Muscle of arm (tissue), 12 donors: Measurements from ENCODE around the gene HSPA12A. TPM values are rescaled to one million over a fixed set of nuclear protein-coding genes. Genes with fewer than 3 reads are reported as not detected.
A peak's percentile ranks its signal among the peaks of the same experiment; 100 is the strongest.

Experiments
- DNase-seq: peaks from one replicate; pipeline ENCODE4 v3.0.0-alpha.2; 2013
- polyA plus RNA-seq, 12 donors: library from polyadenylated mRNA; unstranded; fragments of 120-200 nt; gene quantifications; one replicate each; pipeline ENCODE4 v1.2.1, GENCODE V29; 2013; ENCODE audit not compliant: insufficient read length in 12 of 12

HSPA12A gene
- polyA plus RNA-seq, 12 donors = 4.6 to 14.6 (median 7.4) TPM; not detected in 1

DNA sequence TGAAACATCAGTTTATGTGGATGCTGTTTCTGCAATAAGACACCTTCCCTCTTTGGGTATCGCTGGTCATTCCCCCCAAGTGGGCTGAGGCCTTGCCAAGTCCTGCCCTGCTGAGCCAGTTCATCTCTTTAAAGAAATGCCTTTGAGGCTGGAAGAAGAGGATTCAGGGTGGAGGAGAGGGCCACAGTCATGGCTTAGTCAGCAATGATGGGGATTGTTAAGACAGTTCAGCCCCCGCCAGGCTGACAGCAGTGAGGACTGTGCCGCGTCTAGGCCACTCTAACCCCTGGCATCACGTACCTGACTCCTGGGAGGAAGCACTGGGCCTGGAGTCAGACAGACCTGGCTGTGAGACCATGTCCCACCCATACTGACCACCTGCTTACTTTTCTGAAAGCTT is 73.3 kb downstream of the HSPA12A start:
- no peak for DNase-seq

DNA sequence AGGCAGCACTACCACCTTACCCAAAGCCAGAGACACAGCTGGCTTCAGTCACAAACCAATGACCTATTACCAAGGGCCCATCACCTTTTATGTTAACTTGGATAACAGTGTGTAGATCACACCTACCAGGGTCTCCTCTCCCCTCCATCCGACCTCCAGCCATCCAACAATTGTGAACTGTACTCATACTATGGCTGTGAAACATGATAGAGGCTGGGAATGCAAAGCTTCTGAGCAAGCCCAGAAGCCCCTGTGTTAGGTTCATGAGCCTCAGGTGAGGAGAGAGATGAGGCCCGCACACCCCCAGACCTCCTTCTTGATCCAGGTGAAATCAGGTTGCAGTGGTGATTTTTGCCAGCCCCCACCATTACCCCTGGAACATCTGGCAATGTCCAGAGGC is 73.9 kb downstream of the HSPA12A start:
- DNase-seq = no peak

DNA sequence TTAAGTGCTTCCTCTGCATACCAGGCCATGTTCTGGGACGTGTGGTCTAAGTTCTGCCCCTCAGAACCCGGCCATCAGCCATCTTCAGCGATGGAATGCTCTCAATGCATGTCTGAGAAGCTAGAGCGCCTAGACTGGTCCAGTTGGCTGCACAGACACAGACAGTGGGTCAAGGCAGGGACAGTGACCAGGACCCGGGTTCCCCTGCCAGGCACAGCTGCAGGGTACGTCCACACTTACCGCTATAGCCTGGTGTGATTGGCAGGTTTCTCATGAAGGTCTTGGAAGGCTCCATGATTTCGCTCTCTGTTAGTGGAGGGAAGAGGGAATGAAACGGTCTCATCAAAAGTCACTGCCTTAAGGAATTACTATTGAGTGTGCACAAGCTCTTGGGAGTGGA is 74.3 kb downstream of the HSPA12A start:
- DNase-seq = no peak

DNA sequence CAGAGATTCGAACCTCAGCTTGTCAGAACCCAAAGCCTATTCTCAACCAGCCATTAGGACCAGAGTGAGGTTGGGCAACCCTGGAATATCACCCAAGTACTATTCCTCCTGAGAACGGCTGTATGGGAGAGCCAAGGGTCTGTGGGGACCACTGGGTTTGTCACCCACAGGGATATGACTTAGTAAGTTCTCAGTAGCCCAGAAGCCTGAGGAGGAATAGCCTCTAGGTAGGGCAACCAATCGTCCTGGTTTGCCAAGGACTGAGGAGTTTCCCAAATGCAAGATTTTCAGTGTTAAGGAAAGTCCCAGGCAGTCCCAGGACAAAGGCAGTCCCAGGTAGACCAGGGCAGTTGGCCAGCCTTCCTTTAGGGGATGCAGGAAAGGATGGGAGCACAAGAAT is 74.9 kb downstream of the HSPA12A start:
- DNase-seq = no peak

DNA sequence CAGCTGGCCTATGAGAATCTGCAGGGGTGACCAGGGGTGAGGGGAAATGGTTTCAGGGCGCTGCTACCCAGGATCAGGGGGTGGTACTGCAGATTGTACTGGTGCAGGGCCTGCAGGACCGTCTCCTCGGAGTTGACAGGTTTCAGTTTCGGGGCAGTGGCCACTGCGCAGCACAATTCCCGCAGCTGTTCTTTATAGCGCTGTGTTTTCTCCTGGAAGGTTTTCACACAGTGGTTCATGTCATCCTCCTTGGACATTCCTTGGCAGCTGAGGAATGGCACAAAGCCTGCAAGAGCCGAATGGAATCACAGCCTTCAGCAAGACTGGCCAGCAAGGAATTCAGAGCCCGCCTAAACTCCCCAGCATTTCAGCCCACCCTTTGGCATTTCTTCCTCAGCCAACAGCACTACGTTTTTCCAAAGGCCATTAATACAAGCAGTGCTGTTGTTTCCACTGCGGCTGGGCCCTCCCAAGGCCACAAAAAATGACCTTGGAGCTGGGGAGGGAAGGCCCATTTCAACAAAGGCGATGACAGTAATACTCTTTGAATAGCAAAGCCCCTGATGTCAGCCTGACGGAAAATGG is 76.7 kb downstream of the HSPA12A start:
- DNase-seq = peak; percentile 78

DNA sequence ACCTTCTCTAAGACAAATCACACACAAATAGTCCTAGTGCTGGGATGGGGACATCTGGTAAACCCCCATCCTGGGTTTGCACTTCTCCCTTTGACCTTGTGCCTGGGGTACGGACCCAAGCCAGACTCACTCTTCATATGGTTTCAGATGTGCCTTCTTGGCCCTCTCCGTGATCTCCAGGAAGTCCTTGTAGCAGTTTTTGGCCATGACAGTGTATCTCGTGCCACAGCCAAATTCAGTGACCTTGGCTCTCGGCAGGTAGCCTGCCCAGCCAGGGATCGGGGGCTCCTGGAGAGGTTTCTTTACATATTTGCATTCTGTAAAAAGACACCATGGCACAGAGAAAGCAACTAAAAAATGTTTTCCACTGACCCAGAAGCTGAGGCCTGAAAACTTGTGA is 77.7 kb downstream of the HSPA12A start:
- no peak for DNase-seq

DNA sequence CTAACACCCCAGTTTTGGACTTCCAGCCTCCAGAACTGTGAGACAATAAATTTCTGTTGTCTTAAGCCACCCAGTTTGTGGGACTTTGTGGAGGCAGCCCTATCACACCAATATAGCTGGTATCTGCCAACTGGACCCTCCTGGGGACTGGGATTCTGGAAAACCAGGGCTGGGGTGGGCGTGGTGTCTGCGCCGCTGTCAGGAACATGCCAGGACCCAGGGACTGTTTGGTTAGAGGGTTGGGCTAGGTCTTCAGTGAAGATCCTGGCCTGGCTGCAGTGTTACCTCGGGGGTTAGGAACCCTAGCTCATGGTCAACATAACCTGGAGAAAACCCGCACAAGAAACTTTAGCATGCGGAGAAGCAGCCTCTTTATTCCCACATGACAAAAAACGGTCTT is 79.0 kb downstream of the HSPA12A start:
- DNase-seq = no peak

DNA sequence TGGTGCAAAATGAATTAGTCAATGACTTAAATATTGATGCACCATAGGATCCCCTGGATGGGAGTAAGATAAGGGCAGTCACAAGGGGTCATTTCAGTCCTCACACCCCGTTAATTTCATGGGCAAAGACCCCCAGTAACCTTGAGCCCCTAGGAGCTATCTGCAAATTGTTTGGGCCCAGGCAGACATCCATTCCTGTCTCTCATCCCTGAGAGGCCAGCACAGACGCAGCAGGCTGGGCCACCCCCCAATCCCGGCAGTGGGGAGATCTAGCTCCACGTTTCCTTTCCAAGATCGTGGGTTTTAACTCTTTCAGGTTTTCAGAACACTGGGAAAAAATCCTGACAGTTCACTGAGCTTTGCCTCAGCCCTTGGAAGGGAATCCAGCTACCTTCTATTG is 81.5 kb downstream of the HSPA12A start:
- no peak for DNase-seq

DNA sequence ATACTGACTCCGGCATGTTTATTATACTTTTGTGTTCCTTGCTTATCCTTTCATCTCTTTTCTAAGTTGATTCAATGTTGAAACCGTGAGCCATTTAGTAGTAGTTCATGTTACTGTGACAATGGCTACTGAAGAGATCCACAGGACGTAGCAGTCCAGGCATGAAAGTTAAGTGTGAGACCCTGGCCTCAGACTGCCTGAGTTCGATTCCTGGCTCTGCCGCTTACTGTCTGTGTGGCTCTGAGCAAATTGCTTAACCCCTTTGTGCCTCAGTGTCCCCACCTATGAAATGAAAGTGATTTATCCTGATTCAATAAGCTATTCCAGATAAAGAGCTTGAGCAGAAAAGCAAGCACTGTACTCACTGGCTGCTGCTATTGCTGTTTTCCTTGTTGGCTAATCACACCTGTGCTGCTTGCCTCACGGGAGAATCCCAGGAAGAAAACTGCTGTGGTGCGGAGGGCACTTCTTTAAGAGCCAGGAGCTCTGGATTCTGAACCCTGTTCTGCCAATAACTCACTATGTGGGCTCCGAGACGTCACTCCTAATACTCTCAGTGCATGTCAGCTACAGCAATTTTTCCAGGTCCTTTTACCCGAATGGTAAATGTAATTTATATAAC is 83.2 kb downstream of the HSPA12A start:
- no peak for DNase-seq

DNA sequence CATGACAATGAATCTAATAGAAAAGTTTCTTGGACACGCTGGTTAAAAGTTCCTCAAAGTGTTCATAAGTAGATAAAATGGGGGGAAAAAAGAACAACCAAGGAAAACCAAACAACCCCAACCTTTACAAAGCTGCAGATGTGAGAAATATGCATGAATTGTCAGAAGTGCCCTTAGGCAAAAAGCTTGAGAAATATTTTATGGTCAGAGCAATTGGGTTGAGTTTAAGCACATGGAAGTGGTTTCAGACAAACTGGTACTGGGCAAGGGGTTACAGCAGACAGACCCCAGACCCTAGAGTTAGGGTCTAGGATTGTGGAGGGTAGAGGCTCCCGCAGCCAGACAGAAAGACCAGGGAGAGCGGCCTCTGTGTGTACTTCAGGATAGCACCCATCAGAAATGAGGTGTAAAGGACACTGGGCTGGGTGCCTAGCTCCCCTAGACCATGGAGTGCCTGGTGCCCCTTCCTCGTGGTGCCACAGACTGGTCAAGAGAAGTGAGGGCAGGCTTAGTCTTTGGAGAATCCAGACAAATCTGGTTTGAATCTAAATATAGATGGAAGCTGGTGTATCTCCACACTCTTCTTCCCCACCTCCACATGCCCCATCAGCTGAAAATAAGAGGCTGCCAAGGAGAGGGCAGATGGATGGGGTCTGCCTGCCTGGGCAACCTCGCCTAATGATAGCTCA is 84.4 kb downstream of the HSPA12A start:
- DNase-seq = no peak

DNA sequence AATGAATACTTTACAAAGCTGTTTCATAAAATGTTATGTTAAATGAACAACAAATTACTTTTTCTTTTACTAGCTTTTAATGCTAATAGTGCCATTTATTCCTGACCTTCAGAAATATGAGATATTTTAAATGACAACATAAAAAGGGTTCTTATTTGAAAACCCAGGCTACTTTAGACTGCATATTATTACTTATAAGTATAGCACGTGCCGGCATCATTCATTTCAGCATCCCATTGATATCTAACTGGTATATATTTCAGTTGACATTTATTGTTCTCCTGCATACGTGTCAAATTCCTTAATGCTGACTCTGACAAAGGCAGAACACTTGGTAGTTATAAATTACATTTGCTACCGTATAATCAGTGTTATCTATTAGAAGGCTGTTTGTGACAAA is 86.3 kb downstream of the HSPA12A start:
- DNase-seq = no peak

DNA sequence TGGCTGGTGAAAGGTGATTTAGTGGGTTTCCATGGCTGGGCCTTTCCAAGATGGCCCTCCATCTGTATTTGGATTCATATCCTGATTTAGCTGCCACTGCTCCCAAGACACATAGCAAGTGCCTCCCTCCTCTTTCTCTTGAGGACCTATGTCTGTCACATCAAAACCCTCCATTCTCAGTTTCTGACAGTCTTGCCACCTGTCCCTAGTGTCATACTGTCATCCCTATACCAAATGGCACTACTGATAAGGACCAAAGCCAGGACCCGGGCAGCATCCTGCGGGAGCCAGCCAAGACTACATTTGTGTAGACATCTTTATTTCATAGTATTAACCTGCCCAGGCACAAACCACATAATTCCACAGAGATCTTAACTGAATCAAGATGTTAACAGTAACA is 86.8 kb downstream of the HSPA12A start:
- DNase-seq = no peak

DNA sequence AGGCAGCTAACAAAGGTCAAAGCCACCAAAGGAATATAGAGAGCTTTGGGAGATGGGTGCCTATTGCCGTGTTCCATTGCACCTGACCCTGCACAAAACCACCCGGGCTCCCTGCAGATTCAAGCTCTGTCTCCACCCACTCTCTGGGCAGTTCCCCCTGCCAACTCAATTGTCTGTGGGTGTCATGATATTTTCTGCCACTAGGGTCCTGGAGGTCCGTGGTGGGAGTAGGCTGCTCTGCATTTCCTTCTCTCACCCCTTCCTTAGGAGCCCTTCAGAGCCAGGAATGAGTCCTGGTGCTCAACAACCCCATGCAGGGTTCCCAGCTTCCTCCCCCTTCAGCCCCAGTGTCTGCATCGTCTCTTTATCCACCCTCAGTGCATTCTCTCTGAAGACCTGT is 87.5 kb downstream of the HSPA12A start:
- DNase-seq = no peak

DNA sequence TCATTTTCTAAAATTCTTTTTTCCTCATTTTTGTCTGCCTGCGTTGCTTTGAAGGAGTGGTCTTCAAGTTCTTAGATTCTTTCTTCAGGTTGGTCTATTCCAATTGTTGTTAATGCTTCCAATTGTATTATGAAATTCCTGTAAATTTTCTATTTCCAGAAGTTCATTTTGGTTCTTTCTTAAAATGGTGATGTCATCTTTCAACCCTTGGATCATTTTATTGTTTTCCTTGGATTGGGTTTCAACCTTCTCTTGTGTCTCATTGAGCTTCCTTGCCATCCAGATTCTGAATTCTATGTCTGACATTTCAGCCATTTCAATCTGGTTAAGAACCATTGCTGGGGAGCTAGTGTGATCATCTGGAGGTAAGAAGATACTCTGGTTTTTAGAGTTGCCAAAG is 88.5 kb downstream of the HSPA12A start:
- DNase-seq = no peak

DNA sequence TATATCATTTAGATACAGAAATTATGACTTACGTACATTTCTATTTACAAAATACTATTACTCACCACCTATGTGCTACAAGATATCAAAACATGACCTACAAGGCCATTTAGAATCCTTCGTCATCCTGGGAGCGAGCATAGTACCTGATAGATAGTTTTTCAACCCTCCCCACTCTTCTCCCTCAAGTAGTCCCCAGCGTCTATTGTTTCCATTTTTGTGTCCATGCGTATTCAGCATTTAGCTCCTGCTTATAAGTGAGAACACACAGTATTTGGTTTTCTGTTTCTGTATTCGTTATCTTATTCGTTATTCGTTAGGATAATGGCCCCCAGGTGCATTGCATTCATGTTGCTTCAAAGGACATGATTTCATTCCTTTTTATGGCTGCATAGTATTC is 93.5 kb downstream of the HSPA12A start:
- no peak for DNase-seq

DNA sequence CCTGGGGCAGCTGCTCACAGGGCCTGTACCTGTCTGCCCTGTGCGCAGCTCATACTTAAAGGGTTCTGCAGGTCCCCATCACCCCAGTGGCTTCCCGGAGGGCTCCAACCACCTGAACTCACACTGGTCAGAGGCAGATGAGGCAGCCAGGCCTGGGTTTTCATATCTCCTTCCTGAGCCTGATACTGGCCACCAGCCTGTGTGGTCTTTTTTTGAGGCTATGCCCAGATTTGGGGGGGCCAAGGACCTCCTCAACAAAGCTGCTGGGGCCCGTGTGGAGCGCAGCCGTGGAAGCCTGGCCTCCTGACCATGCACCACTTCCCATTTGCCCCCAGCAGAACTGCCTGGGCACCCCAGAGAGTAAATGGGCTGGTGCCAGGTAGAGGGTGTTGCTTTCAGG is 95.9 kb downstream of the HSPA12A start:
- no peak for DNase-seq

DNA sequence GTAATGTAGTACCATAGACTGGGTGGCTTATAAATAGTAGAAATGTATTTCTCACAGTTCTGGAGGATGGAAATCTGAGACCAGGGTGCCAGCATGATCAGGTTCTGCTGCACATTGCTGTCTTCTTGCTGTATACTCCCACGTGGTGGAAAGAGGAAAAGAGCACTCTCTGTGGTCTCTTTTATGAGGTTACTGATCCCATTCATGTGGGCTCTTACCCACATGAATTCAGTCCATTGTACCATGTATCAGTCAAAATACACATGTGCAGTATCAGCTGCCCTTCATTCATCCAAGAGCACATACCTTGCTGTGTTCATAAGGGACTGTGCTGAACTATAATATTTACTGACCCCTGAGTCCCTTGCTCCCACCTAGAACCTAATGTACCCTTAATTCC is 104.5 kb downstream of the HSPA12A start:
- no peak for DNase-seq

DNA sequence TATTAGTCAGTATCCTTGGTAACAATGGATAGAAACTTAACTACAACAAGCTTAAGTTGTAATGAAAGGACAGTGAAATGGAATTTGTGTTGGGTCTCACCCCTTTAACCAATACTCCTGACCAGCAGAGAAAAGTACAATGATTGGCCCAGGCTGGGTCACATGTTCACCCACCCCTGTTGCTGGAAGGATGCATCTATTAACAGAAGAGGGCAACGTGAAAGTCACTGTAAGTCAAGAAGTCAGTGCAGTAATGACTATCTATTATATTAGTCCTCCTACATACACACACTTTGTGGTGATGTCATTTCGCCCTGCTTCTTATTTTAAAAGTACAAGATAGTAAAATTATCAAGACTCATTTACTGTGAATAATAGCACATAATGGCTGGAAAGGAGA is 105.4 kb downstream of the HSPA12A start:
- no peak for DNase-seq

DNA sequence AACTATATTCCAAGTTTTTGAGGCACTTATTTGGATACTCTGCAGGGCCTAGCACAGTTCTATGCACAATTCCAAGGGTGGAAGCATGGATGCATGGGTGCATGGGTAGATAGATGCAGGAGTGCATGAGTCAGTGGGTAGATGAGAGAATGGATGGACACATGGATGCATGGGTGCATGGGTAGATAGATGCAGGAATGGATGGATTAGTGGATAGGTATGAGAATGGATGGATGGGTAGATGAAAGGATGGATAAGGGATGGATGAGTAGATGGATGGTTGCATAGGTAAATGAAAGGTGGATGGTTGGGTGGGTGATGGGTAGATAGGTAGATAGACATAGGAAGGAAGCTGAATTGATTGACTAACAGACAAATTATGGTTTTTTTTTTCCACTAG is 106.0 kb downstream of the HSPA12A start:
- DNase-seq = no peak

DNA sequence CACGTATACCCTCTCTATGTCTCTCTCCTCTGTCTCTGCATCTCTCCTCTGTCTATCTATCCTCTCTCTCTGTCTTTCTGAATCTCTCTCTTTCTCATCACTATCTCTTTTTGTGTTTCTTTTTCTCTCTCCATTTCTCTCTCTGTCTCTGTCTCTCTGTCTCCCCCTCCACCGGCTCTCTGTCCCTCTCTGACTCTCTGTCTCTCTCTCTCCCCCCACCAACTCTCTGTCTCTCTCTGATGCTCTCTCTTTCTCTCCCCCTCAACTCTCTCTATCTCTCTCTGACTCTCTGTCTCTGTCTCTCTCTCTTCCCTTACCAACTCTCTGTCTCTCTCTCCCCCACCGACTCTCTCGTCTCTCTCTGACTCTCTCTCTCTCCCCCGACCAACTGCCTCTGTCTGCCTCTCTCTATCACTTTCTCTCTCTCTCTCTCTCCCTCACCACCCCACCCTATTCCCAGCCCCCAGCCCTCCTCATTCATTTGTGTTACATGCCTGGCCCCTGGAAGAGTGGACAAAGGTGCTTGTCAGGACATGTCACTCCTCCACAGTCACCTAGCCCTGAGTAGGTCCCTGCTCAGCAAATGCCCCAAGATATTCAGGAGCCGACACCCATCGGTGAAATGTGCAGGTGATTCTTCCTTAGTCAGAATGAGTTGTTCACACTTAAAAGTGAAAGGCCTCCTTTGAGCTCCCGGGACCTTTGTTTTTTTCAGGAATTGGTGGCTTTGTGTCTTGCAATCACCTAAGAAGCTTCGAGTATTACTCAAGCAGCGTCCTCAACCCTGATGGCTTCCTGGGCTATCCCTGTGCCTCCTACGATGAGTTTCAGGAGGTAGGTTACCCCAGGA is 108.0 kb downstream of the HSPA12A start:
- no peak for DNase-seq

DNA sequence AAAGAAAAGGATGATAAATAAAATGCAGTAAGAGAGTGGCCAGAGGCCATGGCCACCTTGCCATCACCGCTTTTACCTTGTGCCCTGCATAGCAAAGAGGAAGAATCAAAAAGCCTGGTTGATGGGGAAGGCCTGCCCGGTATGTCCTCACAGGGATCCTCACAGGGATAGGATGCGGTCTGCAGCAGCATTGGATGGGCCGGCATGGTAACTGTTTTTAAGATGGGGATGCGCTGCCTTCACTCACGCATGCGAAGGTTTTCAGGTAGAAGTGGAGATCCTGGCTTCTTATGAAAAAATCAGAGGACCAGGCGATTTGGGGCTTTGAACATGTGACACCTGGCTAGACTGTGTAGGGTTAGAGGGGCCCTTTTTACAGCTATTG is 109.2 kb downstream of the HSPA12A start:
- DNase-seq = no peak

DNA sequence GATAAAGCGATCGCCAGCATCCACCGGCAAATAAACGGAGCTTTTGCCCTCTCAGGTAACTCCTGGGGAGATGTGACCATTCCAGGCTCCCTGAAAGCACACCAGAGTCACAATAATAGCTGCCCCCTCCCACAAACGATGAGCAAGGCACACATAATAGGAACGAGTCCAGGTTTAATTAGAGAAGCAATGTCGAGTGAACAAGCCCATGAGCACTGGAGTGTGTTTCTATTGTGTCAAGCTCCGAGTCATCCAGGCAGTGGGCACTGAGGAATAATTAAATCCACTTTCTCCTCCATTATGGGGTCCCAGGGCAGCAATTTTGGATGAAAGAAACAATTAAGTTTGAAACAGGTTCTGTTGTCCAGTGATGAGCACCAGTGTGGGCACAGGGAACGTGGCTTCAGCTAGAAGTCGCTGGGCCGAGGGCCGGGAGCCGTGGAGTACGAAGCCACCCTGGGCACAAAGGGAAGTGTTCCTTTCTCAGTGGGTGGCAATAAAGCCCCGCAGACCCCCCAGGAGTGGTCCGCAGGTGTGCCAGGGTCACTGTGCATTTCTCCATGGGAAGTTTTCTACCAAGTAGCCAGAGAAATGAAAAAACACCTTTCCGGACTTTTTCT is 109.7 kb downstream of the HSPA12A start:
- no peak for DNase-seq
